ENCODE measurements around the gene ALCAM.

The ALCAM gene

GRCh38 chr3:105497386-105497785, 130.7 kb downstream of the ALCAM start:
- DNase-seq, result no peak

GRCh38 chr3:105499961-105500360, 133.3 kb downstream of the ALCAM start:
- DNase-seq, result no peak

- DNase-seq, result no peak
Observed at GRCh38 chr3:105502333-105502732, 135.6 kb downstream of the ALCAM start.

- DNase-seq, result no peak
Observed at GRCh38 chr3:105503191-105503593, 136.5 kb downstream of the ALCAM start.

GRCh38 chr3:105504440-105504951, 137.8 kb downstream of the ALCAM start:
- no peak for DNase-seq

GRCh38 chr3:105505170-105505569, 138.5 kb downstream of the ALCAM start:
- DNase-seq, result no peak

GRCh38 chr3:105511031-105511430, 144.3 kb downstream of the ALCAM start:
- DNase-seq, result no peak

- DNase-seq, result no peak
Observed at GRCh38 chr3:105512061-105512460, 145.4 kb downstream of the ALCAM start.

GRCh38 chr3:105513042-105513441, 146.3 kb downstream of the ALCAM start:
- DNase-seq, result no peak

GRCh38 chr3:105513886-105514285, 147.2 kb downstream of the ALCAM start:
- DNase-seq, result no peak

- no peak for DNase-seq
Observed at GRCh38 chr3:105515372-105515771, 148.7 kb downstream of the ALCAM start.

GRCh38 chr3:105516972-105517371, 150.3 kb downstream of the ALCAM start:
- no peak for DNase-seq

- no peak for DNase-seq
Observed at GRCh38 chr3:105518203-105518602, 151.5 kb downstream of the ALCAM start.

GRCh38 chr3:105518806-105519418, 152.2 kb downstream of the ALCAM start:
- peak; percentile 60 for DNase-seq

- DNase-seq, result no peak
Observed at GRCh38 chr3:105521770-105522169, 155.1 kb downstream of the ALCAM start.

GRCh38 chr3:105523501-105523900, 156.8 kb downstream of the ALCAM start:
- no peak for DNase-seq

- DNase-seq, result no peak
Observed at GRCh38 chr3:105525531-105525930, 158.8 kb downstream of the ALCAM start.

GRCh38 chr3:105526360-105527111, 159.8 kb downstream of the ALCAM start:
- no peak for DNase-seq

GRCh38 chr3:105527535-105527934, 160.8 kb downstream of the ALCAM start:
- DNase-seq, result peak; percentile 39

- DNase-seq, result peak; percentile 68
Observed at GRCh38 chr3:105527949-105528348, 161.2 kb downstream of the ALCAM start.

- no peak for DNase-seq
Observed at GRCh38 chr3:105528955-105529354, 162.2 kb downstream of the ALCAM start.

GRCh38 chr3:105529456-105529855, 162.7 kb downstream of the ALCAM start:
- no peak for DNase-seq

GRCh38 chr3:105532251-105532650, 165.5 kb downstream of the ALCAM start:
- no peak for DNase-seq

- DNase-seq, result no peak
Observed at GRCh38 chr3:105533960-105534359, 167.3 kb downstream of the ALCAM start.

GRCh38 chr3:105534491-105534890, 167.8 kb downstream of the ALCAM start:
- no peak for DNase-seq

Measured in DMS79 treated with DMSO at 0.1 percent for 48 hours (cell line).